Suppressor macrophage treated with lipopolysaccharide for 1 hour (primary cell): Measurements from ENCODE around the gene TTC23.
"Not testable (repeated sequence)": the region's sequence is repeated elsewhere in the genome, so short reads cannot be mapped to it uniquely, and the experiment has no call there.

Experiments
- DNase-seq, 3 donors: peaks; one replicate each; pipeline ENCODE4 v3.0.0-alpha.2; 2020 to 2022

TTC23 gene

DNA sequence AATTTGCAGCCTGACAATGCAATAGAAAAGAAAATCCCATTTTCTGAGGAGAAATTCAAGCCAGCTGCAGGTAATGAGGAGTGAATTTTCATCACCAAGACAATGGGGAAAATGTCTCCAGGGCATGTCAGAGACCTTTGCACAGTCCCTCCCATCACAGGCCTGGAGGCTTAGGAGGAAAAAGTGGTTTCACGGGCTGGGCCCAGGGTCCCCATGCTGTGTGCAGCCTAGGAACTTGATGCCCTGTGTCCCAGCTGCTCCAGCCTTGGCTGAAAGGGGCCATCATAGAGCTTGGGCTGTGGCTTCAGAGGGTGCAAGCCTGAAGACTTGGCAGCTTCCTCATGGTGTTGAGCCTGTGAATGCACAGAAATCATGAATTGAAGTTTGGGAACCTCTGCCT is 57.2 kb downstream of the TTC23 start:
- not testable (repeated sequence) for DNase-seq

DNA sequence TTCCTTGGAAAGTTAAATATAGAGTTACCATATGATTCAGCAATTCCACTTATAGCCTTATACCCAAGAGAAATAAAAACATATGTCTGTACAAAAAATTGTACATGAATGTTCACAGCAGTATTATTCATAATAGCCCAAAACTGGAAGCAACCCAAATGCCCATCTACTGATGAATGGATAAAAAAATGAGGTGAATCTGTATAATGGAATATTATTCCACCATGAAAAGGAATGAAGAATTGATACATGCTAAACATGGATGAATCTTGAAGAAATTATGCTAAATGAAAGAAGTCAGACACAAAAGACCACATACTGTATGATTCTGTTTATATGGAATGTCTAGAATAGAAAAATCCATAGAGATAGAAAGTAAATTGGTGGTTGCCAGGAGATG is 61.4 kb downstream of the TTC23 start:
- no peak for DNase-seq

DNA sequence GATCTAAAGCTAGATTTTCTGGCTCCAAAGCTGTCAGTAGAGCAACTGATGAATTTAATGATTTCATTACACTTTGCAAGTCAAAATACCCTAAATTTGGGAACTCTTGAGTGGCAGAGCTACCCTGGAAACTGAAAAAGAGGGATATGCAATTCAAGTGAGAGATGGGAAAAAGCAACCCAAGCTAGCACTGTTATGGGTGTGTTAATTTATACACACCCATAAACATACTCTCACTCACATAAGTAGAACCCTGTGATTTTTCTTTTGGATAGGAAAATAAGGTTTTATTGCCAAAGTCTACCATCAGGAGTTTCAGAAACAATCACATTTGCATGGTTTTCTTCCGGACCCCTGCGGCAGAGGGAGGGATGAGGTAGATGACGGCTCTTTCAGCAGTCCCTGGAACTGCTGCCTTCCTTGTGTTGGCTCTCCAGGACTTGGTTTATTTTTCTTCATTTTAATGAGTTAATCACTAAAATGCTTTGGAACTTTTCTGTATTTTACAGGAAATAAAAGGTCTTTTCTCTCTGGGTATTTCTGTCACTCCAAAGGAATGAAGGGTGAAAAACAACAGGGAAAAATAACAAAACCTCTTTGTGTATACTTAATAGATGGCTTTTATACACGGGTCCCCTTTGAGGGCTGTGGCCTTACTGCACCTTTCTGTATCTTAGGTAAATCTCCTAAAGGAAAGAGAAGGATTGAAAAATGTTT is 63.8 kb downstream of the TTC23 start:
- DNase-seq, result no peak

DNA sequence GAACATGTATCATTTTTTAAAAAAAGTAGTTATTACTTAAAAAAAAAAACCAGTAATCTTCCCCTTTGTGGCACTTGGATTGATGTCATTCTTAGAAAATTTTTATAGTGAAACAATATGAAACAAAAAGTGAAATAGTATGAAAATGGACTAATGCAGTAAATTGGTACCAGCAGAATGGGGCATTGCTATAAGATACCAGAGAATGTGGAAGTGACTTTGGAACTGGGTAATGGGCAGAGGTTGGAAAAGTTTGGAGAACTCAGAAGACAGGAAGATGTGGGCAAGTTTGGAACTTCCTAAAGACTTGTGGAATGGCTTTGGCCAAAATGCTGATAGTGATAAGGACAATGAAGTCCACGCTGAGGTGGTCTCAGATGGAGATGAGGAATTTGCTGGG is 66.6 kb downstream of the TTC23 start:
- peak; percentile 11 to 66 (median 32) for DNase-seq

DNA sequence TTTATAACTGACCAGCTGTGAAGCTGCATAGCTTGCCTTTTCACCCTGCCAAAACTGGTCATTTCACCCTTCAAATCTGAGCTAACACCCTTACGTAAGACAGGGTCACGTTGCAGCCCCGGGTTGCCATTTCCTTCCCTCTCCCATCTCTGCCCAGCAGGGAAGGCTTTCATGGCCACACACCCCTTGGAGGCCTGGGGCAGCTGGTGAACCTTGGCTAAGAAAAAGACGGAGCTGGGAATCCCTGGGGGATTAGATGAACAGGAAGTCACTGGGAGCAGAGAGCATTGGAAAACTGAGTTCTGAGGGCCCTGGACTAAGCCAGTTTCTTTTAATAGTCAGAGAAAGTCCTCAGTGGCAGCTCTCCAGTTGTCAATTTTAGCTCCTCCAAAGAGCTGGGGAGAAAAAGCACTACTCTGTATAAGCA is 67.8 kb downstream of the TTC23 start:
- peak in 2 of 3 donors; percentile 31 to 46 for DNase-seq

DNA sequence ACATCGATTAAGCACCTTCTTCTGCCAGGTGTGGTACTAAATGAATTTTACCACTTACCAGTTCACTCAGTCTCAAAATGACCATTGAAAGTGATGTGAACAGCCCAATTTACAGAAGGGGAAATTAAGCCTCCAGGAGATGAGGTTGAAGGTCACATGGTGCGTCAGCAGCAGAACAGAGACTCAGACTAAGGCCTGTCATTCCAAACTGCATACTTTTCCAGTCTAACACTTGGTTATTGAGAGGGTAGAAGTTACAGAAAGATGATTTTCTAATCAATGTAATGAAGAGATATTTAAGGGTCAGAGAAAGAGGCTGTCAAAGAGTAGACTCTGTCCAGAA is 68.4 kb downstream of the TTC23 start:
- DNase-seq, result no peak

DNA sequence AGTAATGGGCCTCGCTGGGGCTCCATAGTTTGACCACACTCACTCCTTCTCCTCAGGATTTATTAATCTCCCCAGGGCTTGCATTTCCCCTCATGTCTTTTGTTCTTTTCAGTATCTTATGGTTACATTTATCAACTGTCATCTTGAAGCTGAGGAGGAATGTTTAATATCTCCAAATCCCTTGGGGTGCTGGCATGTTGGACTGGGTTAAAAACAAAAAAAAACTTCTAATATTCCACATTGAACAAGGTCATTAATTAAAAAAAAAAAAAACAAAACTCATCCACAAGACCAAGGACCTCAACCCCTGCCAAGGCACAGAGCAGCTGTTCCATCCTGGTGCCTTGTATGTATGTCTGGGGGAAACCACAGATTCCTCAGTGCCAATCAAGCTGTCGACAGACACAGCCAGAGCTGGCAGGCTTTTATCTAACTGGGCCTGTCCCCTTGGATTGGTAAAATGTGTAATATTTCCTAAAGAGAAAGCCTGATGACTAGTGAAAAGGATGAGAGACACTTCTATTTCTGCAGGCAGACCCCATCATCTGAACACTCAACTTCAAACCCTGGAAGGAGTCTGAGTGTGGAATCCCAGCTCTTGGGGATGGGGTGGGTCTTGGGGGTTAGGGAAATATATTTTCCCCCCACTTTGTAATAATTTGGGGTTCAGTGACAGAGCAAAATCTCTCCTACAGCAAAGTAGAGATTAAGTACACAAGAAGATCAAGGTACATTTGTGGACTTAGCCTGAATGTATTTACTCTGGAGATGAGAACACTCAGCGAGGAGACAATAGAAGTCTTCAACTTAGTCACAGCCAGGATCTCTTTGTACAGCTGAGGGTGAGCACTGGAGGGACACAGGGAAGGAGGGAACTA is 69.1 kb downstream of the TTC23 start:
- no peak for DNase-seq

DNA sequence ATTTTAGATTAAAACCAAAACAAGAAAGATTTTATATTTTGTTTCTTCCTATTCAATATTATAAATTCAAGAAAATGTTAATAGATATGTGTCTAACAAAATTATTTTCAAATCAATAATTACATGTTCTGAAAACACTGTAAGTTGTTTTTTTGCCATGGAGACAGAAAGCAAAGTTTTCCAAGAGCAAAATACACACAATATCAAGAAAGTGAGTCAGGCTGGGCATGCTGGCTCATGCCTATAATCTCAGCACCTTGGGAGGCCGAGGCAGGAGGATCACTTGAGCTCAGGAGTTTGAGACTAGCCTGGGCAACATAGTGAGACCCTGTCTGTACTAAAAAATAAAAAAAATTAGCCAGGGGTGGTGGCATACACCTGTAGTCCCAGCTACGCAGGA is 71.7 kb downstream of the TTC23 start:
- no peak for DNase-seq

DNA sequence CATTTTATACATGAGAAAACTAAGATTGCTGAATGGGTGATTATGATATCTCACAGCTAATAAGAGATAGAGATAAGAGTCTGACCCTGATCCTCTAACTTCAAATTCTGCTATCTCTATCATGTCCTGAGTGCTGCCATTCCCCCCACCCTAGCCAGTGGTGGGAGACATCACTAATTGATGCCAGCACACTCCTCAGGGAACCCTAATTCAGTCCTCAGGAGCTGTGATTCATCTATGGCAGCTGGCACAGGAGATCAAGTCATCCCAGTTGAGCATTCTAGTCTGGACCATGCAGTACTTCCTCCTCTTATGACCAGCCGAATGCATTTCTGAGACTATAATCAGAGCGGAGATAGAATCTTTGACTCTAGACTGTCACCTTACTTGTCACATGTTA is 72.6 kb downstream of the TTC23 start:
- no peak for DNase-seq

DNA sequence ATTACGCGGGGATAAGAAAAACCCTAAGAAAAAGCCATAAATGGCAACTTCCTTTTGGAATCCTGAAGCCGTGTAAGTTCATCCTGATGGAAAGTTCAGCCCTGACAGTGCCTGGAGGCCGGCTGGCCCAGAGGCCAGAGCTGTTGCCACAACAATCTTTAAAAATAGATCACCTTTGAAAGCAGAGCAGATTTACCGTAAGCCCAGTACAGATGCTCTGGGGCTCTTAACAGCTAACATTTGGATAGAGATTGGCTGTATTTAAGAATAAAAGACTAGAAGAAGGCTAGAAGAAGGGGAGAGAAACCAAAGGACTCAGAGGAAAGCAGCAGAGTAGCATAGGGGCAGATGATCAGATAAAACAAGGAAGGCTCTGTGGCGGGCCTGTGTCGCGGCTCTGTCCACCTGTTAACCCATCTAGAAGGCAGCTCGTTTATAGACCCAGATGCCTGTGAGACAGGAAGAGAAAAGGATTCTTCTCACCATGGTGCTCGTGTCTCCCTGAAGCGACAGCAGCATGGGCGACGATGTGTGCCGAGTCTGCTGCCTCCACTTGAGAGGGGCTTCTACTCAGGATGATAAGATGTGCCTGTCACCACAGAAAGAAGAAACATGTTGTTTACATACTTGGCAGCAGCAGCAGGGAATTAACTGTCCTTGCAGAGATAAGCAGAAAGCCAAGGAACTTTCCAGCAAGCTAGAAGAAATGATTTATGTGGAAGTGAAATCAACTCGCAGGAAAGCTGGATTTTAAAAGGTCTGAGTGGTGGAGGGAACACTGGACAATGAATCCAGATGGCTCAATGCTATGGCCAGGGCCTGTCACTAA is 74.6 kb downstream of the TTC23 start:
- DNase-seq, result no peak

DNA sequence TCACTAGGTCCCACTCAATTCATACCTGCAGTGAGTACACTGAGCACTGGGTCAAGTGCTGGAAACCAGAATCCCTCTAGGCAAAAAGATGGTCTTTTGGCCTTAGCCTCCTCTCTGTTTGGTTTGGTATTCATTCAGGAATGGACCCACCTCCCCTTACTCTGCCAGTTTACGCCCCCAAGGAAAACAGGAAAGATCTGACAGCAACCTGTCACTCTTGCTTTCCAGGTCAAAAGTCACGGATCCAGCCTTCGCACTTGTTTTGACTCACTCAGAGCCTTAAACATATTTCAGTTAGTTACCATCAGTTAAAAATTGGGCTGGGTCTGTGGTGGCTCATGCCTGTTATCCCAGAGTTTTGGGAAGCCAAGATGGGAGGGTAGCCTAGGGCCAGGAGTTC is 76.4 kb downstream of the TTC23 start:
- no peak for DNase-seq

DNA sequence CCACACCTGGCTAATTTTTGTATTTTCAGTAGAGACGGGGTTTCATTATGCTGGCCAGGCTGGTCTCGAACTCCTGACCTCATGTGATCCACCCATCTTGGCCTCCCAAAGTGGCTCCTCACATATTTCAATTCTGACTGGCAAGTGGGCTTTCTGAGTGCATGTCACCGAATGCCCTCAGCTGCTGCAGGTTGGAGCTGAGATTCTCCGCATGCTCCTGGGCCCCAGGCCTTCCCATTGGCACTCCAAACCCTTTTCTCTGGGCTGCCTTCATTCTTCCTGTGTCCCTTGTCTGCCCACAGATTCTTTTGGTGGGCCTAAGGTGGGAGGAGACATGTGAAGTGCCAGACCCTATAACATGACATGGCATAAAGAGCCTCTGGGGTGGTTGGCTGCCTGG is 77.2 kb downstream of the TTC23 start:
- no peak for DNase-seq

DNA sequence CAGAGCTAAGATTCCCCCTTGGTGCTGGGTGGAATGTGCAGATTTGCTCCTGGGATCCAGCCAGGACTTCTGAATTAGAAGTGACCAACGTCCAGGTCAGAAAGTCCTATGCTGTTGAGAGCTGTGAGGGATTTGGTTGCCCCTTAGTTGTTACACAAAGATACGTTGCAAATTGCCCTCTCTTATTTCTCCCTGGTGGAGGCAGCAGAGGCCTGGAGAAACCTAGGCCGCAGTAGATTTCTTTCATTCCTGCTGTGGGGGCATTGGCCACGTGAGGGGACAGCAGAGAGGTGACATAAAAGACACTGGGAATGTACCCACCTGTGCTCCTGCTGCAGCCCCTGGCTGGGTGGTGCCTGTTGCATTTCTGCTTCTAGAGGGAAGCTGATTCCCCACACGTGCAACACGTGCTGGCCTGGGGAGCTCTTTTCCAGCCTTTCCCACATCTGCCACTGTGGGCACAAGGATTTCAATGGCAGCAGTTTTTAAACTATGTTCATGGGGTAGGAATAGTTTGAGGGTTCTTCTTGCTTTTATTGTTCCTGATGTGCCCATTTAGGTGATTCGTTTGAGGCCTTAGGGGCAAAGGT is 78.8 kb downstream of the TTC23 start:
- DNase-seq, result no peak

DNA sequence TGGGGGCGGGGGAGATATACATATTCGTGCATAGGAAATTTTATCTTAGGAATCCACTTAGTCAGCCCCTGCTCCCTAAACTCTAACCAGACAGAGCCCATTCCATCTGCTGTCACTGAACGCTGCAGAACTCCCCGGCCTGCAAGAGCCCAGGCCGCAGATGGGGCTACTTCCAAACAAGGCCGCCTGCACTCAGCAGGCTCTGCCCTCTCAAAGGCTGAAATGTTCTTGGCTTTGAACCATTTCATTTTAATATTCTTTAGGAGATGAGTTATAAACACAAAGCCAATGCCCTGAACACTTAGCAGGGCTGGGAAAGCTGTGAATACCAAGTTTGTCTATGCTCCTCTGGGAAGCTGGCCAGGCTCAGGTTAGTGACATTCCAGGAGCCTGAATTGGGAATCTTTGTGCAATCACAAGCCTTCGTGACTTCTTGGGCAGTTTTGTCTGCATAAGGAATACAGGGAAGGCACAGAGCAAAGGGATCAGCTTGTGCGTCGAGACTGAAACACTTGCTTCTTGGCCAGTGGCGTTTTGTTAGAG is 79.5 kb downstream of the TTC23 start:
- no peak for DNase-seq

DNA sequence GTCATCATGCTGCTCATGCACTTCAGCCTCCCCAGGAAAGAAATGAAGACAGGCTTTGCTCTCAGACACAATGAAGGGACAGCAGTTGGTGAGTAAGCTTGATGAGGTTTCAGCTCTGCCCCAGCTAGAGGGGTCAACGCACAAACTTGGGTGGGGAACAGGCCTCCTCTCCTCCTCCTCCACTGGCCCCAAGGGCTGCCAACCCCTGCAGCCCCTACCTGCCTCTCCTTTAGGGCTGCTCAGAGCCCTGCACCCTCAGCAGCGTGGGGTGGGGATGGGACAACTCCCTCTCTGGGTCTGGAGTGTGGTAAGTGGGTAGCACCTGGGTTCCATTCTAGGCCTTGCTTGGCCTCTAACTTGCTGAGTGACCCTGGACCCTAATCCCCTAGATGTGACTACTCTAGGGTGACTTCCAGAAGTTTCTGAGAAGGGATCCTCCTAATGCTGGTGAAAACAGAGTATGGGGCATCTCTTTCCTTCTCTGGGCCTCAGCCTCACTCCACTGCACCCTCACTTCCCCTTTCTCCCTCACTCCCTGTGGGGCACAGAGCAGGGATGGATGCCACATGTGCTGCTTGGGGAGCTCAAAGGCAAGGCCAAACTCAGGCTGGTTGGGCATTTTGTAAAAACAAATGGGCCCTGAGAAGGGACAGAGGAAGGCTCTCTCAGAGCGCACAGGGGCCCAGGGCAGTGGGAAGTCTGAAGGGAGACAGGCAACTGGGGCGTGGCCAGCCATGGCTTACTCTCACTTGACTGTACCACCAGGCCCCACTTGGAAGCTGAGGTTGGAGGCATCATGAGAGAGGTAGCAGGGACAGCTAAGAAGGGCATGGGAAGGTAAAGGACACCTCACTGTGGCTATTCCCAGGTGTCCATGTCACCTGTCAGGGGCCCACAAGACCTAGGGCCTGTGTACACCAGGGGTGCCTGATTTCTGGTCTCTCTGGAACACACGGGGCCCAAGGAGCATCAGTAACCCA is 80.5 kb downstream of the TTC23 start:
- peak in 1 of 3 donors; percentile 14 for DNase-seq

DNA sequence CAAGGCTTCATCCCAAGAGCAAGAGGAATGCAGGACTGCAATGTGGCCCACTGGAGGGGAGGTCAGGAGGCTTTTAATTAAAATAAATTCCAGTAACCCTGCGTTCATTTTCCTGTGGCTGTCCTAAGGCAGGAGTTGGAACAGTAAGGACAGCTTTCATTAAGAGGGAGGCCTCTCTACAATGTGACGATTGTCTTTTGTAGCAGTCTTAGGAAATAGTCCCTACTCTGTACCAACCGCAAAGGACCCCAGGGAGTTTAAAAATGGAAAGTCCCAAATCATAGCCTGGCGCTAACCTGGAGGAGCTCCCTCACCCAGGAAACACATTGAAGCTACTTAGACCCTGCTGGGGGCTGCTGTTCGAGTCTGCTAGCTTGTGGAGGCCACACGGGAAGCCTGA is 81.7 kb downstream of the TTC23 start:
- no peak for DNase-seq

DNA sequence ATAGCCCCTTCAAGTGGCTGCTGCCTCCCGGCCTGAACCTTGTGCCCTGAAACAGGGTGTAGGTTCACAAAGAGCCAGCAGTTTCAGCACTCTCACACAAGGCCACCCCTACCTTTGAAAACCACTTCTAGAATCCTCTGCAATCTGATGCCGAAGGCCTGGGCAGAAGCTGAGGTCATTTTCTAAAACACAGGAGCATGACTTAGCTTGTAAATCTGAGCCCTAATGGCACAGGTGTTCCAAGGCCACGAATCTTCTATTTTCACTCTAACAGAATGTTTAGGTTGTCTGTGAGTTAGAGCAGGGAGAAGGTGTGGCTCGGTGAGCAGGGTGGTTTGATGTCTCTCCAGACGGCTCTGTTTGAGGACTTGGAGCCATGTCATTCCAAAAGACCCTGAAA is 82.2 kb downstream of the TTC23 start:
- no peak for DNase-seq

DNA sequence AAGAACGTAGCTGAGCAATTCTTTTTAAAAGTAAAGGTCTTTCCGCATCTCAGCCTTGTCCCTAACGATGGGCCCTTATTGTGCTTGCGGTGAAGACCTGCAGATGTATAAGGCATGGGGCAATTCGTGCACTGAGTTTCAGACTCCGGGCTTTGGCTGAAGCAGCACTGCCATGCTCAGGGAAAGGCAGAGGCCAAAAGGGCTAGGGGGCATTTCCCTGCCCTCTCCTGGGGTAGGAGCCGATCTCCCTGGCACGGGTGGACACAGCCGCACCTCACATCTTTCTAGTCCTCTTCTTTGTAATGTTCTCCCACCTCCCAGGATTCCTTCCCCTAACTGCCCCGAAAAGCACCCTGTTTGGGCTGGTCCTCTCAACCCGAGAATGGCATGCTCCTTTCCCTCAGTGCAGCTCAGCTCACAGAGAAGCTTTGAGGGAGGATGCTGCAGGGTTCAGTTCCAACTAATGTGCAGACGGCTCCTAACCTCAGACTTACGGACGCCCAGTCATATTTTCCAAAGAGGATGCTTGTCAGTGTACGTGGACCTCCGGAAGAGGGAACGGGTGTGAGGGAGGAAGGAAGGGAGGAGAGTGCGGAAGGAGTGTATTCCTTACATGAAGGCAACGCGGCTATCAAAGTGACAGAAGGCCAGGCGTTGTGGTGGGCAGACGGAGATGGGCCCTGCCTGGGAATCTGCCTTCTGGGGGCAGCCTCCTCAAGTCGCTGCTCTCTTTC is 83.3 kb downstream of the TTC23 start:
- DNase-seq, result no peak

DNA sequence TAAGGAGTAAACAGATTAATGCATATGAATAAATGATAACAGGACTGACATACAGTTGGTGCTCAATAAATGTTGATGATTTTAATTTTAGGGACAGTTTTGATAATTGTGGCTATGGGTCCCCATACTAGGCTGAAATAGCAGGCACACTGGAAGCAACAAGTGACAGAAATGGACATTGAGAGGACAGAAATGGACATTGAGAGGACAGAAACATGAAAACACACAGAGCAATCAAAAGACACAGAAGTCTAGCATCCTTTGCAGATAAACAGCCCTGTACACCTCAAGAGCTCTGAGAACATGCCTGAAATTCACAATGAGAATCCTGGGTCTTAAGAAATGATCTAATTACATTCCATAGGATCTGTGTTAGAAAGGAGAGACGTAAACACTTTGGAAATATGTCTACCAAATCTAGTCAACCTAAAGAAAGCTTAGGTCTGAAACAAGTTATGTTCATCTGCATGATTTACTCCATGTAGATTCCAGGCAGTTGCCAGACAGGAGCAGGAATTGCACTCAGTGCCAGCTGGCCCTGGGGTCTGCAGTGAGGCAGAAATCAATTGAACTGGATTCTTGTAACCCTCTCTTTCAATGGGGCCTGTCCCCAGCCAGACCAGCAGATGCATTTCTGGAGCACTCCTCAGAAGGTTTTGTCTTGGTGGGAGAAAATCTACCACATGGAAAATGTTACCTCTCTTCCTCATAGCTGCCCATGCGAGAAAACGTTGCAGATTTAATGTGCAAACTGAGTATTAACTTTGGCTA is 84.2 kb downstream of the TTC23 start:
- no peak for DNase-seq

DNA sequence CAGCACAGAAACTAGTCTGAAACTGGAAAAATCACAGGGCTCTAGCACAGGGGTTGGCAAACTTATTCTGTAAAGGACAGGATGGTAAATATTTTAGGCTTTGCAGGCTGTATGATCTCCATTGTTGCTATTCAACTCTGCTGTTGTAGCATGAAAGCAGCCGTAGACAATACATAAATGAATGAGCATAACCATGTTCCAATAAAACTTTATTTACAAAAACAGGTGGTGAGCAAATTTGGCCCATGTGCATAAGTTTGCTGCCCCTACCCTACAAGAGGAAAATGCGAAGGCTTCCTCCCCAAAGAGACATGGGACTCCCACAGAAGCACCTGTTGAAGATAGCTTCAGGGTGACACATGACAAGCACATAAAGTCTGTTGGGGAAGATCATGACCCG is 85.3 kb downstream of the TTC23 start:
- DNase-seq, result no peak
